Measurements from ENCODE around the gene ATG16L1.

DNA sequence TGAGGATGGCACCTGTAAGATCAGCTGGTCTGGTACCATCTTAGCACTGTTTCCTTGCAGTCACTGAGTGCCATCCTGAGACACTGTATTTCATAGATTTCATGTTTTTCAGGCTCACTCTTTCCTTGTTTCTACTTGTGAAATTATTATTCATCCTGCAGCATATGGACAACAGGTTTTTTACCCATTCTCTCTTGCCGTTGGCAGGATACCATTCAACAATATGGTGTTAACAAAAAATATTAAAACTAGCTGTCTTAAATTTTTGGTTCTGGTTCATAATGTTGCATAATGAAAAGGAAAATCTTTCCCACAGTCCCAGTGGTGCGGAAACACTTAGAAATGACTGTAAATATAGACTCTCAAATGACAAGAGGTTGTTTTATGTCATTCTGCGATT, 23.1 kb upstream of the ATG16L1 start:
- TF ChIP-seq, protein P1, sequence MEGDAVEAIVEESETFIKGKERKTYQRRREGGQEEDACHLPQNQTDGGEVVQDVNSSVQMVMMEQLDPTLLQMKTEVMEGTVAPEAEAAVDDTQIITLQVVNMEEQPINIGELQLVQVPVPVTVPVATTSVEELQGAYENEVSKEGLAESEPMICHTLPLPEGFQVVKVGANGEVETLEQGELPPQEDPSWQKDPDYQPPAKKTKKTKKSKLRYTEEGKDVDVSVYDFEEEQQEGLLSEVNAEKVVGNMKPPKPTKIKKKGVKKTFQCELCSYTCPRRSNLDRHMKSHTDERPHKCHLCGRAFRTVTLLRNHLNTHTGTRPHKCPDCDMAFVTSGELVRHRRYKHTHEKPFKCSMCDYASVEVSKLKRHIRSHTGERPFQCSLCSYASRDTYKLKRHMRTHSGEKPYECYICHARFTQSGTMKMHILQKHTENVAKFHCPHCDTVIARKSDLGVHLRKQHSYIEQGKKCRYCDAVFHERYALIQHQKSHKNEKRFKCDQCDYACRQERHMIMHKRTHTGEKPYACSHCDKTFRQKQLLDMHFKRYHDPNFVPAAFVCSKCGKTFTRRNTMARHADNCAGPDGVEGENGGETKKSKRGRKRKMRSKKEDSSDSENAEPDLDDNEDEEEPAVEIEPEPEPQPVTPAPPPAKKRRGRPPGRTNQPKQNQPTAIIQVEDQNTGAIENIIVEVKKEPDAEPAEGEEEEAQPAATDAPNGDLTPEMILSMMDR (IDR thresholded peaks at IDR 0.05; ENCODE audit: low read depth, low read length): no peak
- no peak for TF ChIP-seq EZH2phosphoT487 (IDR thresholded peaks at IDR 0.05; ENCODE audit: low read depth)

Data from OCI-LY3 (cell line).